GM10847 (cell line): ENCODE measurements around the gene BACH2.

ENCODE experiments used
- POLR2A ChIP-seq: IDR thresholded peaks from 2 replicates; pipeline ENCODE4 v1.6.1; 2011; ENCODE audit not compliant: insufficient read length; ENCODE audit errors: extremely low read depth

The BACH2 gene

GRCh38 chr6:90175627-90176538 lies 120.8 kb downstream of the BACH2 start:
- TF ChIP-seq POLR2A, result no peak

- TF ChIP-seq POLR2A, result no peak
Measured at GRCh38 chr6:90173262-90173925, 123.2 kb downstream of the BACH2 start.

GRCh38 chr6:90170601-90171000 lies 126.0 kb downstream of the BACH2 start:
- TF ChIP-seq POLR2A, result no peak

- TF ChIP-seq POLR2A, result no peak
Measured at GRCh38 chr6:90169374-90169773, 127.3 kb downstream of the BACH2 start.

GRCh38 chr6:90168693-90169131 lies 127.9 kb downstream of the BACH2 start:
- TF ChIP-seq POLR2A, result no peak

- no peak for TF ChIP-seq POLR2A
Measured at GRCh38 chr6:90167514-90168379, 128.9 kb downstream of the BACH2 start.

- no peak for TF ChIP-seq POLR2A
Measured at GRCh38 chr6:90162648-90163387, 133.8 kb downstream of the BACH2 start.

- TF ChIP-seq POLR2A, result no peak
Measured at GRCh38 chr6:90160013-90160412, 136.6 kb downstream of the BACH2 start.

GRCh38 chr6:90159452-90159851 lies 137.2 kb downstream of the BACH2 start:
- TF ChIP-seq POLR2A, result no peak

GRCh38 chr6:90158936-90159335 lies 137.7 kb downstream of the BACH2 start:
- TF ChIP-seq POLR2A, result no peak

- TF ChIP-seq POLR2A, result no peak
Measured at GRCh38 chr6:90157441-90157840, 139.2 kb downstream of the BACH2 start.

- TF ChIP-seq POLR2A, result no peak
Measured at GRCh38 chr6:90156861-90157260, 139.8 kb downstream of the BACH2 start.

- no peak for TF ChIP-seq POLR2A
Measured at GRCh38 chr6:90154755-90155470, 141.7 kb downstream of the BACH2 start.

- no peak for TF ChIP-seq POLR2A
Measured at GRCh38 chr6:90151576-90152422, 144.8 kb downstream of the BACH2 start.

GRCh38 chr6:90149280-90149679 lies 147.4 kb downstream of the BACH2 start:
- no peak for TF ChIP-seq POLR2A
